MM.1S (cell line): Measurements from ENCODE around the gene PLA1A.
"Not testable (repeated sequence)": the region's sequence is repeated elsewhere in the genome, so short reads cannot be mapped to it uniquely, and the experiment has no call there.

Experiments
- DNase-seq: peaks from one replicate; pipeline ENCODE4 v3.0.0-alpha.2; 2015
- H2AFZ ChIP-seq: fragments of 300-600 bp; sonication (generic); 2 replicates; pipeline ENCODE4 v1.6.0; 2016; ENCODE audit warnings: antibody characterized with exemption, low read length
- H3F3A ChIP-seq: fragments of 300-600 bp; sonication (generic); 2 replicates; pipeline ENCODE4 v1.6.1; 2016; ENCODE audit warnings: mild to moderate bottlenecking, antibody characterized with exemption, low read length, moderate library complexity, mixed read lengths; ENCODE audit not compliant: insufficient read depth
- H3K27ac ChIP-seq: fragments of 300-600 bp; sonication (generic); 2 replicates; pipeline ENCODE4 v1.5.1; 2016; ENCODE audit warnings: mild to moderate bottlenecking, low read length
- H3K27me3 ChIP-seq: fragments of 300-600 bp; sonication (generic); replicated peaks from 2 replicates; pipeline ENCODE4 v1.6.0; 2016; ENCODE audit warnings: low read length; ENCODE audit not compliant: insufficient read depth
- H3K36me3 ChIP-seq: fragments of 300-600 bp; sonication (generic); replicated peaks from 2 replicates; pipeline ENCODE4 v1.6.1; 2016; ENCODE audit warnings: mild to moderate bottlenecking, low read length, mixed read lengths; ENCODE audit not compliant: insufficient read depth
- H3K4me1 ChIP-seq: fragments of 300-600 bp; sonication (generic); 2 replicates; pipeline ENCODE4 v1.6.1; 2016; ENCODE audit warnings: low read length, mixed read lengths
- H3K4me2 ChIP-seq: fragments of 300-600 bp; sonication (generic); 2 replicates; pipeline ENCODE4 v1.6.0; 2016; ENCODE audit warnings: low read depth, low read length
- H3K4me3 ChIP-seq: fragments of 300-600 bp; sonication (generic); 2 replicates; pipeline ENCODE4 v1.5.1; 2016; ENCODE audit warnings: low read length, mixed read lengths
- H3K79me2 ChIP-seq: fragments of 300-600 bp; sonication (generic); 2 replicates; pipeline ENCODE4 v1.6.1; 2016; ENCODE audit warnings: mixed run types, low read length, mixed read lengths
- H3K9ac ChIP-seq: fragments of 300-600 bp; sonication (generic); 2 replicates; pipeline ENCODE4 v1.6.1; 2016; ENCODE audit warnings: low read length, mixed read lengths
- H3K9me2 ChIP-seq: fragments of 300-600 bp; sonication (generic); replicated peaks from 2 replicates; pipeline ENCODE4 v1.6.1; 2016; ENCODE audit warnings: mild to moderate bottlenecking, low read length, mixed read lengths; ENCODE audit not compliant: insufficient read depth
- H3K9me3 ChIP-seq: fragments of 300-600 bp; sonication (generic); replicated peaks from 2 replicates; pipeline ENCODE4 v1.6.1; 2016; ENCODE audit warnings: mild to moderate bottlenecking, low read length, mixed read lengths; ENCODE audit not compliant: insufficient read depth
- H4K20me1 ChIP-seq: fragments of 300-600 bp; sonication (generic); 2 replicates; pipeline ENCODE4 v1.6.1; 2016; ENCODE audit warnings: mild to moderate bottlenecking, low read length, moderate library complexity, mixed read lengths; ENCODE audit not compliant: insufficient read depth
- EZH2 ChIP-seq: fragments of 300-600 bp; sonication (generic); optimal IDR thresholded peaks from 2 replicates; pipeline ENCODE3; 2017; ENCODE audit warnings: low read depth, mild to moderate bottlenecking, antibody characterized with exemption, low read length, mixed read lengths
- EZH2phosphoT487 ChIP-seq: fragments of 300-600 bp; sonication (generic); IDR thresholded peaks from 2 replicates; pipeline ENCODE4 v1.6.1; 2018; ENCODE audit warnings: antibody characterized with exemption, low read length
- TF ChIP-seq, protein P1 (sequence below): fragments of 300-600 bp; sonication (generic); IDR thresholded peaks from 2 replicates; pipeline ENCODE4 v1.5.1; 2016; ENCODE audit warnings: antibody characterized with exemption, low read length, mixed read lengths

Gene PLA1A

DNA sequence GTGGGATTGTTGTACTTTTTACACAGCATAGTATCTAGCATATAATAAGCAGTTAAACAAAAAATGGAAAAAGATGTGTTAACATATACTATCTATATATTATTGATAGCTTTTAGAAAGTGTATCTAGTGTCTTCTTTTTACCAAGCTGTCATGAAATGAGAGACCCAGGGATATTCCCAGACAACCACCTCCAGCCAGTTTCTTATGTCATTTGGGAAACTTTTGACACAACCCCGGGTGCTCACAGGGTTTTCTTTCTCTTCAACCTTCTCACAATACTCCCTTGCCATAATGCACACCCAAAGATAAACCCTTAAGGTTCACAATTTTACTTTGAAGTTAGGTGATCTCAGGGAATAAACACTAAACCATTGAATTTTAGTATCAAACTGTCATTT, 4.8 kb upstream of the PLA1A start:
- H3K9me3 ChIP-seq: no peaks in the 10 kb centered on the region
- H3K79me2 ChIP-seq: no peaks in the 10 kb centered on the region
- H3K4me1 ChIP-seq: peaks cover 20% of the 10 kb centered on the region
- TF ChIP-seq, protein P1, sequence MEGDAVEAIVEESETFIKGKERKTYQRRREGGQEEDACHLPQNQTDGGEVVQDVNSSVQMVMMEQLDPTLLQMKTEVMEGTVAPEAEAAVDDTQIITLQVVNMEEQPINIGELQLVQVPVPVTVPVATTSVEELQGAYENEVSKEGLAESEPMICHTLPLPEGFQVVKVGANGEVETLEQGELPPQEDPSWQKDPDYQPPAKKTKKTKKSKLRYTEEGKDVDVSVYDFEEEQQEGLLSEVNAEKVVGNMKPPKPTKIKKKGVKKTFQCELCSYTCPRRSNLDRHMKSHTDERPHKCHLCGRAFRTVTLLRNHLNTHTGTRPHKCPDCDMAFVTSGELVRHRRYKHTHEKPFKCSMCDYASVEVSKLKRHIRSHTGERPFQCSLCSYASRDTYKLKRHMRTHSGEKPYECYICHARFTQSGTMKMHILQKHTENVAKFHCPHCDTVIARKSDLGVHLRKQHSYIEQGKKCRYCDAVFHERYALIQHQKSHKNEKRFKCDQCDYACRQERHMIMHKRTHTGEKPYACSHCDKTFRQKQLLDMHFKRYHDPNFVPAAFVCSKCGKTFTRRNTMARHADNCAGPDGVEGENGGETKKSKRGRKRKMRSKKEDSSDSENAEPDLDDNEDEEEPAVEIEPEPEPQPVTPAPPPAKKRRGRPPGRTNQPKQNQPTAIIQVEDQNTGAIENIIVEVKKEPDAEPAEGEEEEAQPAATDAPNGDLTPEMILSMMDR: no peak
- TF ChIP-seq EZH2phosphoT487 (no peak), EZH2 (no peak)
- H2AFZ ChIP-seq: no peak overlapping the region
- H3K36me3 ChIP-seq: no peaks in the 10 kb centered on the region
- no peak overlapping the region for H3K4me3 ChIP-seq
- no peak overlapping the region for H3K27ac ChIP-seq
- H3K4me2 ChIP-seq: no peak overlapping the region
- H4K20me1 ChIP-seq: no peaks in the 10 kb centered on the region
- DNase-seq: no peak
- H3K9me2 ChIP-seq: no peaks in the 10 kb centered on the region
- H3F3A ChIP-seq: no peaks in the 10 kb centered on the region
- no peak overlapping the region for H3K9ac ChIP-seq
- no peaks in the 10 kb centered on the region for H3K27me3 ChIP-seq

GRCh38 chr3:119594066-119594465, 3.6 kb upstream of the PLA1A start:
- Histone ChIP-seq H4K20me1 (no peaks in the 10 kb centered on the region), H3K27me3 (no peaks in the 10 kb centered on the region), H3F3A (no peaks in the 10 kb centered on the region), H3K4me3 (no peak overlapping the region), H3K79me2 (no peaks in the 10 kb centered on the region), H3K9me2 (no peaks in the 10 kb centered on the region), H3K9ac (no peak overlapping the region), H3K4me2 (no peak overlapping the region), H2AFZ (no peak overlapping the region), H3K9me3 (no peaks in the 10 kb centered on the region), H3K36me3 (no peaks in the 10 kb centered on the region), H3K4me1 (peaks cover 12% of the 10 kb centered on the region), H3K27ac (no peak overlapping the region)
- DNase-seq: no peak
- TF ChIP-seq EZH2: no peak
- TF ChIP-seq, protein P1: no peak
- TF ChIP-seq EZH2phosphoT487: no peak

GRCh38 chr3:119594929-119595328, 2.8 kb upstream of the PLA1A start:
- not testable (repeated sequence) for DNase-seq, H3K4me1 ChIP-seq, H3K79me2 ChIP-seq, H3K36me3 ChIP-seq, H3F3A ChIP-seq, H3K27ac ChIP-seq, H3K4me3 ChIP-seq, H3K27me3 ChIP-seq, H3K9me3 ChIP-seq, H4K20me1 ChIP-seq, H2AFZ ChIP-seq, H3K9me2 ChIP-seq, H3K4me2 ChIP-seq, H3K9ac ChIP-seq

- Histone ChIP-seq H4K20me1 (no peaks in the 10 kb centered on the region), H3K4me3 (no peak overlapping the region), H3K4me1 (peaks cover 9% of the 10 kb centered on the region; the same call in 1 of the 2 replicates), H3K9me3 (no peaks in the 10 kb centered on the region), H3K79me2 (no peaks in the 10 kb centered on the region), H3K9ac (no peak overlapping the region), H3K9me2 (no peaks in the 10 kb centered on the region), H3K36me3 (no peaks in the 10 kb centered on the region), H3K4me2 (no peak overlapping the region), H3K27ac (no peak overlapping the region), H2AFZ (no peak overlapping the region), H3F3A (no peaks in the 10 kb centered on the region), H3K27me3 (no peaks in the 10 kb centered on the region)
- no peak for TF ChIP-seq EZH2phosphoT487
- peak; percentile 16 for DNase-seq
Observed at GRCh38 chr3:119595639-119596334, 1.9 kb upstream of the PLA1A start.
